ENCODE measurements around the gene OFD1.

GRCh38 chrX:13702111-13702789 lies 32.3 kb upstream of the OFD1 start:
- TF ChIP-seq ZNF629 (tag by site-specific recombination; IDR thresholded peaks at IDR 0.05) (no peak), HOXD13 (CRISPR knock-in tag; IDR thresholded peaks at IDR 0.05; ENCODE audit: borderline replicate concordance) (no peak)
